Coronary artery (tissue), 2 donors: ENCODE measurements around the gene CLBA1.

Experiments used
- DNase-seq: peaks from one replicate; pipeline ENCODE4 v3.0.0-alpha.2; 2017; ENCODE audit warnings: low spot score
- H3K27ac ChIP-seq, 2 donors: fragments of 200-600 bp; sonication (generic); one replicate each; pipeline ENCODE4 v1.5.1; 2016 to 2019
- H3K4me3 ChIP-seq: fragments of 200-600 bp; sonication (generic); 2 replicates; pipeline ENCODE4 v1.5.1; 2016; ENCODE audit warnings: mild to moderate bottlenecking, moderate library complexity
- CTCF ChIP-seq: fragments of 200-600 bp; sonication (generic); IDR thresholded peaks from one replicate; pipeline ENCODE4 v1.5.1; 2019; ENCODE audit warnings: antibody characterized with exemption

CLBA1 gene

DNA sequence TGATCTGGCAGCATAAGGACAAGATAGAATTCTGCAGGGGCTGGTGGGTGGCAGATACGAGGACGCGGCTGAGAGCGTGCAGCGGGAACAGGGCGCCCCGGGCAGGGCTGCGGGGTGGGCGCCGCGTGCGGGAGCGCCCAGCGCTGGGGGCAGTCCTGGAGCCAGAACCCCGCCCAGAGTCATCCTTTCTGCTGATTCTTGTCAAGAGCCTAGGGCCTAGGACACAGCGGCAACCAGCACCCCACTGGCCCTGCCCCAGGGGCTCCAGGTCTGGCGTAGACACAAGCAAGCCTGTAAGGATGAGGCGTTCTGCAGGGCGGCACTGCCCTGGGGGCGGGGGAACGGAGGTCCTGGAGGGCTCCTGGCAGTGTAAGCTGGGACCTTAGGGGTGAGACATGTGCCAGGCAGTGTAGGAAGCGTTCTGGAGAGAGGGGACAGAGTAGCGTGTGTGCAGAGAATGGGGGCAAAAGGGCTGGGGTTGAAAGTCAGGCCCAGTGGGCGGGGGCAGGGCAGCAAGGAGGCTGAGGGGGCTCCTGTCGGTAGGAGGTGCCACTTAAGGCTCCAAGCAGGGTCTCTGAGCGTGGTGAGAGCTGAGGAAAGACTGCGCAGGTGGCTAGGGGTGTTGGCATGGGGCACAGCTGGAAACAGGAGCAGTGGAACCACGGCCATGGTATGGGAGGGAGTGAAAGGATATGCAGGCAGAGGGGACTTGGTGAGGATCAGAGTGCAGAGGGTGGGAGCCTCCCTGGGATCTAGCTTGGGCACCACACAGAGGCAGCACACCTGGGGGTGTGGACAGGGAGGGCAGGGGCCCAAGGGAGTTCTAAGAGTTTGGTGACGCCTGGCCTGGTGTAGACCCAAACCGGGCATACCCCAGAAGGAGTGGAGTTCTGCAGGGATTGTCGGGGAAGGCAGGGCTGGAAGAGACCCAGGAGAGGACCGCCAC is 6.6 kb upstream of the CLBA1 start:
- H3K4me3 ChIP-seq, result peak overlapping the region; percentile 79
- no peak for TF ChIP-seq CTCF
- no peak for DNase-seq
- no peak overlapping the region for H3K27ac ChIP-seq

DNA sequence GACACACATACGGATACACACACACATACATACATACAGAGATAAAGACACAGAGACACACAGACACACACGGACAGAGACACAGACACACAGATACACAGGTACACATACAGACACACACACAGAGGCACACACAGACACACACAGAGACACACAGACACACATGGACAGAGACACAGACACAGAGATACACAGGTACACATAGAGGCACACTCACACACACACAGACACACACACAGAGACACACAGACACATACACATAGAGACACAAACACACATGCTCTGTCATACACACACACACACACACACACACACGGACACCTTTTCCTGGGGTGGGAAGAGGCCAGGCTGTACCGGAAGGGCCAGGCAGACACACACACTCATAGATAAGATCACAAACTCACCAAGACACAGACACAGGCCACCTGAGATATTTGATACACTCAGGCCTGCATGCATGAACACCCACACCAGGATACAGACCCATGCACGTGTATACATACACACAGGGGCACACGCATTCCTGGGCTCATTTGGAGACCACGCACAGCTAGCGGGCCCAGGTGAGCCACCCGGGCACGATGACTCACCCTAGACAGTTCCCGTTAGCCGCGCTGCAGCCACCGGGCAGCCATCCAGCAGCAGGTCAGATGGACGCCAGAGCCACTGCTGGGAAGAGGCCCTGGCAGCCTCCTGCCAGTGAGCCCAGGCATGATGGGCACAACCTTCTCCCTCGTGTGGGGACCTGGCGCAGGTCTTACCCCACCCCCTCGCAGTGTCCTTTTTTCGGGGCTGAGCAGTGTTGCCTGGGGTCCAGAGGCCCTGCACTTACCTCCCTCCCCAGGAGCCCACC is 5.6 kb upstream of the CLBA1 start:
- no peak for TF ChIP-seq CTCF
- Histone ChIP-seq H3K4me3 (no peak overlapping the region), H3K27ac (peak overlapping the region in 1 of 2 donors; percentile 22)
- DNase-seq, result no peak

- Histone ChIP-seq H3K27ac (no peak overlapping the region), H3K4me3 (no peak overlapping the region)
- TF ChIP-seq CTCF, result no peak
- DNase-seq, result no peak
Measured at GRCh38 chr14:104980611-104981531, 4.7 kb upstream of the CLBA1 start.

DNA sequence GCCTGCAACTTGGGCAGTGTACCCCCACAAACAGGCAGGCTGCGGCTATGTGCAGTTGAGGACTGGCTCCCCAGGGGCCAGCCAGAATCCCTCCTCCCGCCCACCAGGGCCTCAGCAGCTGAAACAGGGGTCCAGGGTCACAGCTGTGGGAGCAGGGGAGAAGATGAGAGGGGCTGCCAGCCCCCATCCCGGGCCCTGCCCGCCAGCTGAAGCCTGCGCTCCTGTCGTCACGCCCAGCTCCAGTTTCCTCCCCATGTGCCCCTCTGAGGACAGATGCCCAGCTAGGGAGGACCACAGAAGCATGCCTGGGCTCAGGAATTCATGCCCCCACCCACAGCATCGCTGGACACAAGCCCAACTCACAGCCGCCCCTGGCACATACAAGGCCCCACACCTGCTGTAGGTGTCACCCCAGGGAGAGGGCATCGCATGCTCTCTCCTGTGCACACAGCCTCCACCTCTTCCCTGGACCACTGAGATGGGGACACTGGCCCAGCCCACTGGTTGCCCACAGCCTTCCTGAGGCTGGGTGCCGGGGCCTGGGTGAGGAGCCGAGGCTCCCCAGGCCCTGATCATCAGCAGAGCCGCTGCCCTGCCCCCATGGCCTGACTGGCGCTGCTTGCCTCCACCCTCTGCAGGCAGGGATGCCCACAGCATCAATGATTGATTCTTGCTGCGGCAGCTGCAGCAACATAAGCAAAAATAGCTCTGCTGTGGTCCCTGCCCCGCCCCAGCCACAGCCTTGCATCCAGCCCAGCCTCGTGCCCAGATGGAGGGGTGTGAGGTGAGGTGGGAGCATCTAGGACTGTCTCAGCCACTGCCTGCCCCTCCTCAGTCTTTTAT is 3.7 kb upstream of the CLBA1 start:
- Histone ChIP-seq H3K4me3 (no peak overlapping the region), H3K27ac (no peak overlapping the region)
- no peak for DNase-seq
- no peak for TF ChIP-seq CTCF

DNA sequence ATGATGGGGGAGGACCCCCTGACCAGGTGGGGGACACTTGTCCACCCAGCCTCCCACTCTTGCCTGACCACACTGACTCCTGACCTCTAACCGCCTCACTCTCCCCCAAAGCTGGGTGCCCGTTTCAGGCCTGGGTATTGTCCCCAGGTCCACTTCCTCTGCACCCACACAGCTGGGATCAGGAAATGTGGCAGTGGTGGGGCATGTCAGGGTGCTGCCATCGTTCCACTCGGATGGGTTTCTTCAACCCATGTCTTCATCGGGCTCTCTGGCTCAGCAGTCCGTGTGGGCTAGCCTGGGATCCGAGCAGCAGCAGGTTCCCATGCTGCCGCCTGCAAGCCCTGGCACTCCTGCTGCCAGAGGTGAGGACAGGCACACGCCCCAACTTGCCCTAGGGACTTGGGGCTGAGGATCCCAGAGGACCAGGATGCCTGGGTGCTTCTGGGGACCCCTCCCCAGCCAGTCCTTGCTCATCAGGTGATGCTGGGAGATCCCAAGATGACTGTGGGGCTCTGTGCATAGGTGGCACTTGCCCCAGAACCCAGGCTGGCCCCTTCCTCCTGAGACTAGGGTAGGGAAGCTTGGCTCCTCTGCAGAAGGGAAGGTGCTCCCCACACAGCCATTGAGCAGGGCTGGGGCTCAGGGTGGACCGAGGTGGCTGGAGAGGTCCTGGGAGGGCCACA is 2.9 kb upstream of the CLBA1 start:
- TF ChIP-seq CTCF, result no peak
- no peak overlapping the region for H3K27ac ChIP-seq
- no peak for DNase-seq
- H3K4me3 ChIP-seq, result no peak overlapping the region
